Lower leg skin (tissue), 4 donors: ENCODE results near the gene TMPRSS5. TPM values are rescaled to one million over a fixed set of nuclear protein-coding genes. Genes with fewer than 3 reads are reported as not detected.
"Not testable (repeated sequence)": the region's sequence is repeated elsewhere in the genome, so short reads cannot be mapped to it uniquely, and the experiment has no call there.

Experiments used
- DNase-seq, 2 donors: peaks; one replicate each; pipeline ENCODE4 v3.0.0-alpha.2; 2019; ENCODE audit warnings: low spot score in 2 of 2
- H3K4me3 ChIP-seq: fragments of 200-600 bp; sonication (generic); 2 replicates; pipeline ENCODE4 v1.5.1; 2017; ENCODE audit warnings: mild to moderate bottlenecking, low read depth; ENCODE audit not compliant: poor library complexity, severe bottlenecking
- POLR2A ChIP-seq, 2 donors: fragments of 450-650 bp; IDR thresholded peaks; one replicate each; pipeline ENCODE4 v1.6.1; 2016 to 2017; ENCODE audit warnings: antibody characterized with exemption in 2 of 2, mild to moderate bottlenecking in 1 of 2, moderate library complexity in 1 of 2
- WGBS, 2 donors: methylation state at CpG; one replicate each; pipeline ENCODE4 v1.1.5; 2018; 5-methylcytosine and 5-hydroxymethylcytosine counted together
- intact Hi-C: fragments of 100-400 bp; cut with DNase I; formaldehyde crosslinking; loops from one replicate; pipeline ENCODE4 v1.15.0; 2023; ENCODE audit warnings: low total_unique reads
- total RNA-seq, 4 donors: library from RNA; depleted of rRNA; stranded (reverse); fragments of >200 nt; gene quantifications; one replicate each; pipeline ENCODE4 v1.1.0, GENCODE V29; 2016
- TF ChIP-seq, protein P1 (sequence below), 3 donors: fragments of 450-650 bp; IDR thresholded peaks; one replicate each; pipeline ENCODE4 v1.5.1; 2016; ENCODE audit warnings: antibody characterized with exemption in 3 of 3, mild to moderate bottlenecking in 3 of 3, moderate library complexity in 2 of 3

The TMPRSS5 gene
- total RNA-seq, 4 donors from 2014 or later = 1.1 to 4.2 (median 3.0) TPM

DNA sequence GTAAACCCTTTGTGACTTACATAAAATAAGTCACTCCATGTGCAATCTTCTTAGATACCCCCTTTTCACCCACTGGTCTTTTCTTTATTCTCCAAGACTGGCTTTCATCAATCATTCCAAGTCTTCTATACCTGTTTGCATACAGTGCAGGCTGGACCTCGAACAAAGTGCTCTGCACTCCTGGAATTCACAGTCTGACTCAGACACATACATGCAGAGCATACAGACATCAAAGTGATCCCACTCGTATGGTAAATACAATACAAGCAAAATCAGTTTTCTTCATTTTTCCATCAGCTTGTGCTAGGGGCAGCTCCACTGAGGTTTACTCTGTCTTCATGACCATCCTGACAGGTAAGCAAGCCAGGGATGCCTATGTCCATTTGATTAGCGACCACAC lies 16.8 kb upstream of the TMPRSS5 start:
- TF ChIP-seq, protein P1, sequence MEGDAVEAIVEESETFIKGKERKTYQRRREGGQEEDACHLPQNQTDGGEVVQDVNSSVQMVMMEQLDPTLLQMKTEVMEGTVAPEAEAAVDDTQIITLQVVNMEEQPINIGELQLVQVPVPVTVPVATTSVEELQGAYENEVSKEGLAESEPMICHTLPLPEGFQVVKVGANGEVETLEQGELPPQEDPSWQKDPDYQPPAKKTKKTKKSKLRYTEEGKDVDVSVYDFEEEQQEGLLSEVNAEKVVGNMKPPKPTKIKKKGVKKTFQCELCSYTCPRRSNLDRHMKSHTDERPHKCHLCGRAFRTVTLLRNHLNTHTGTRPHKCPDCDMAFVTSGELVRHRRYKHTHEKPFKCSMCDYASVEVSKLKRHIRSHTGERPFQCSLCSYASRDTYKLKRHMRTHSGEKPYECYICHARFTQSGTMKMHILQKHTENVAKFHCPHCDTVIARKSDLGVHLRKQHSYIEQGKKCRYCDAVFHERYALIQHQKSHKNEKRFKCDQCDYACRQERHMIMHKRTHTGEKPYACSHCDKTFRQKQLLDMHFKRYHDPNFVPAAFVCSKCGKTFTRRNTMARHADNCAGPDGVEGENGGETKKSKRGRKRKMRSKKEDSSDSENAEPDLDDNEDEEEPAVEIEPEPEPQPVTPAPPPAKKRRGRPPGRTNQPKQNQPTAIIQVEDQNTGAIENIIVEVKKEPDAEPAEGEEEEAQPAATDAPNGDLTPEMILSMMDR (IDR thresholded peaks at IDR 0.05) = no peak
- TF ChIP-seq POLR2A (IDR thresholded peaks at IDR 0.05) = no peak
- no peak overlapping the region for H3K4me3 ChIP-seq
- intact Hi-C loops = no loop called here

DNA sequence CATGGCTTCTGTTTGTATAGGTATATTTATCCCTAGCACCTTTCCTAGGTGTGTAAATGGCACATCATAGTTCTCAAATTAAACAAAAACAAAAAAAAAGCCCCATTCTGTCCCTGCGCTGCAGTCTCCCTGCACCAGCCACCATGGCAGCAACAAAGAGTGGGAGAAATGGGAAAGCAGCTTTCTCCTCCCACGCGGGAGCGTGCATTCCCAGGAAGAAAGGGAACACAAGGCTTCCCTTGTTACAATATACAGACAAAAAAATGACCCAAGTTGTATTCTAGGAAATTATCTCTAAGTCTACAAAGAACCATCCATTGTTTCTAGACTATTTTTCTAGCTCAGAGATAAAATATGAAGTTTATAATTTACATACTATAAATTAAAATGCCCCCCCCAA lies 16.1 kb upstream of the TMPRSS5 start:
- WGBS, 2 donors = 81 to 89% methylated on average over 4 of the region's 4 CpGs
- no peak for TF ChIP-seq POLR2A (IDR thresholded peaks at IDR 0.05)
- no peak for DNase-seq
- intact Hi-C loops = no loop called here
- no peak overlapping the region for H3K4me3 ChIP-seq

More for the DNA sequence above, 16.8 kb upstream of the TMPRSS5 start:
- WGBS, 2 donors = 84 to 95% methylated on average over 3 of the region's 3 CpGs
- DNase-seq = no peak

DNA sequence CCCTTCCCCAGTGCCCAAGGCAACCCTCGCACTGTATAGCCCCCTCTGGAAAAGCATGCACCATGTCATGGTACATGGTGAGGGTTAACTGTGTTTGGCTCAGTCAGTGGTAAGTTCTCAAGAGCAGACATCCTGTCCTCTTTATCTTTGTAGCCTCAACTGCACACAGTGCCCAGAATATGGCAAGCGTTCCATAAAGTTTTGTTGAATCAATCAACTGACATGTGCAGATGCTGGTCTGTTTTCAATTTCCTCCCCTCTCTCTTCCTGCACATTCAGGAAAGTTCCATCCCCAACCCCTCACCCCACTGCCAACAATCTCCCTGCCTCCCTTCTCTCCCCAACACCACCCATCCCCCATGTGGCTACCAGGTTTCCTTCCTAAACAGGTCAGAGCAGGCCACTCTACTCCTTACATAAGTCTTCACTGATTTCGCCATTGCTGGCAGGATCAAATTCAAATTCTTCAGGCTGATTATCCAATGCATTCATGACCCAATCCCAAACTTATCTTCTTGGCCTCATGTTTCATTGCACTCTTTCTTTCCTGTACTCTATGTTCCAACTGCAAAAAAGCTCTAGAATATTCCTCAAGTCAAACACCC lies 15.5 kb upstream of the TMPRSS5 start:
- intact Hi-C loops = no loop called here
- no peak for DNase-seq
- no peak overlapping the region for H3K4me3 ChIP-seq
- WGBS, 2 donors = 79 to 80% methylated on average over 3 of the region's 3 CpGs
- TF ChIP-seq, protein P1 (IDR thresholded peaks at IDR 0.05) = no peak
- TF ChIP-seq POLR2A (IDR thresholded peaks at IDR 0.05) = no peak

DNA sequence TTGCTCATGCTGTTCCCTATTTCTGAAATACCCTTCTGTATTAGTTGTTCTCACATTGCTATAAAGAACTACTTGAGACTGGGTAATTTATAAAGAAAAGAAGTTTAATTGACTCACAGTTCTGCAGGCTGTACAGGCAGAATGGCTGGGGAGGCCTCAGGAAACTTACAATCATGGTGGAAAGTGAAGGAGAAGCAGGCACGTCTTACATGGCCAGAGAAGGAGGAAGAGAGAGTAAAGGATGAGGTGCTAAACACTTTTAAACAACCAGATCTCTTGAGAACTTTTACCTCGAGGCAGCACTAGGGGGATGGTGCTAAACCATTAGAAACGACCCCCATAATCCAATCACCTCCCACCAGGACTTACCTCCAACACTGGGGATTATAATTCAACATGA lies 14.4 kb upstream of the TMPRSS5 start:
- H3K4me3 ChIP-seq, DNase-seq, intact Hi-C loops: not testable (repeated sequence)
- WGBS, 2 donors = 51 to 69% methylated on average over 3 of the region's 3 CpGs

DNA sequence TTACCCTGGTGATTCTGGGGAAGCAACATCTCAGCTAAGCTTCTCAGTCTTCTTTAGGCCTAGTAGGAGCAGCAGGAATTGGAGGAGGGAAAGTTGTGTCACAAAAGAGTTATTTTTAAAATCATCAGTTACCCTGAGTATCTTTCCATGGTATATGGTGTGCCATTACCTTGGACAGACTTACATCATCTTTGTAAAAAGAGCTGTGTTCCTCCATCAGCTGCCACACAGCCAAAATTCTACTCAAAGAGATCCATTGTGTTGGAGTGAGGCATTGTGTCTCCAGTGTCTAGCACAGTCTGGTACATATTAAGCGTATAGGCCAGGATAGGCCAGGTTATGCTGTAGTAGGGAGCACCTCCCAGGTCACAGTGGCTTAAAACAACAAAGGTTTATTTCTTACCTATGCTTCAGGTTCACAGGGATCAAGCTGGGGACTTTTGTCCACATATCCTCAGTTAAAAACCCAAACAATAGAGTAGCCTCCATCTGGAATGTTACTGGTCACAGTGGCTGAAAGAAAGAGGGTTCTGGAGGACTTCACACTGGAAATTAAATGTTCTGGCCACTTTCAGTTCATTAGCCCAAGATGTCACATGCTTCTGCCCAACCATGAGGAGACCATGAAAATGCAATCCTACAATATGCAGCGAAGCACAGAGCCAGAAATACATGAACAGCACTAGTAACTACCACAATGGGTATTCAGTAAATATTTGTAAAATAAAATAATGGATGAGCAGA lies 9.9 kb upstream of the TMPRSS5 start:
- no peak for DNase-seq
- no peak for TF ChIP-seq POLR2A (IDR thresholded peaks at IDR 0.05)
- TF ChIP-seq, protein P1 (IDR thresholded peaks at IDR 0.05) = no peak
- 91 to 98% methylated on average over 2 of the region's 2 CpGs for WGBS, 2 donors
- no peak overlapping the region for H3K4me3 ChIP-seq
- intact Hi-C loops = no loop called here

DNA sequence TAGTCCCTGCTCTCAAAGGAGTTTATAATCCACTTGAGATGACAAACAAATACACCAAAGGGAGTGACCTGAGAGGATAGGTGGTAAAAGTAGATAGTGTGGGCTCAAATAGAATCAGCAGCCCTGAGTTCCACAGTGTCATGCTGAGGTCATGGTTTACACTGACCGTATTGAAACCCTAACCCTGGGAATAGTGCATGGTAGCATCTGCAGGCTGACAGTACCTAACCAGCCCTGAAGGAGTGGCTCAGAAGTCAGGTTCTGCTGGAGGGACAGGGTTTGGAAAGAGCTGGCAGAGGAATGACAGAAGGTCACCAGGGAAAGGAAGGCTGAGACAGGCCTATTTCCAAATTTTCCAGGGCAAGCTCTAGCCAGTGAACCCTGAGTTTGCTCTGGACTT lies 9.2 kb upstream of the TMPRSS5 start:
- TF ChIP-seq, protein P1 (IDR thresholded peaks at IDR 0.05) = no peak
- no peak for TF ChIP-seq POLR2A (IDR thresholded peaks at IDR 0.05)
- DNase-seq = no peak
- intact Hi-C loops = no loop called here
- H3K4me3 ChIP-seq = no peak overlapping the region
- WGBS, 2 donors = 80 to 89% methylated on average over 1 of the region's 1 CpG
